Activated effector memory CD4-positive, alpha-beta T cell treated with anti-CD3 and anti-CD28 coated beads, Interleukin-2, amount 50 U/mL, for 16 hours (primary cell): ENCODE results near the gene VASP.

ENCODE experiments used
- DNase-seq: peaks from one replicate; pipeline ENCODE4 v3.0.0-alpha.2; 2020

The VASP gene

DNA sequence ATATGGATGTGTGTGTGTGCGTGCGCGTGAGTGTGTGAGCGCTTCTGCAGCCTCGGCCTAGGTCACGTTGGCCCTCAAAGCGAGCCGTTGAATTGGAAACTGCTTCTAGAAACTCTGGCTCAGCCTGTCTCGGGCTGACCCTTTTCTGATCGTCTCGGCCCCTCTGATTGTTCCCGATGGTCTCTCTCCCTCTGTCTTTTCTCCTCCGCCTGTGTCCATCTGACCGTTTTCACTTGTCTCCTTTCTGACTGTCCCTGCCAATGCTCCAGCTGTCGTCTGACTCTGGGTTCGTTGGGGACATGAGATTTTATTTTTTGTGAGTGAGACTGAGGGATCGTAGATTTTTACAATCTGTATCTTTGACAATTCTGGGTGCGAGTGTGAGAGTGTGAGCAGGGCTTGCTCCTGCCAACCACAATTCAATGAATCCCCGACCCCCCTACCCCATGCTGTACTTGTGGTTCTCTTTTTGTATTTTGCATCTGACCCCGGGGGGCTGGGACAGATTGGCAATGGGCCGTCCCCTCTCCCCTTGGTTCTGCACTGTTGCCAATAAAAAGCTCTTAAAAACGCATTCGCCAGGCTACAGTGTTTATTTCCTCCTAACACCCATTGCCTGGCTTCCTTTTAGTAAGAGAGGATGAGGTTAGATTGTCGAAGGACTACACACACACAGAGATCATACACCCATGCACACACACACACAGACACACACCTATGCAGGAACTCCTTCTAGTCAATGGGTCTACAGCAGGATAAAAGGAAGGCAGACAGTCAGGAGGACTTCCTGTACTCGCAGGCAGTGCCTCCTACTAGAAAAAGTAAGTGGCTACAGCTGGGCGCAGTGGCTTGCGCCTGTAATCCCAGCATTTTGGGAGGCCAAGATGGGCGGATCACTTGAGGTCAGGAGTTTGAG is 32.4 kb upstream of the VASP start:
- DNase-seq = peak; percentile 81

GRCh38 chr19:45475537-45476291 is 31.6 kb upstream of the VASP start:
- no peak for DNase-seq

DNA sequence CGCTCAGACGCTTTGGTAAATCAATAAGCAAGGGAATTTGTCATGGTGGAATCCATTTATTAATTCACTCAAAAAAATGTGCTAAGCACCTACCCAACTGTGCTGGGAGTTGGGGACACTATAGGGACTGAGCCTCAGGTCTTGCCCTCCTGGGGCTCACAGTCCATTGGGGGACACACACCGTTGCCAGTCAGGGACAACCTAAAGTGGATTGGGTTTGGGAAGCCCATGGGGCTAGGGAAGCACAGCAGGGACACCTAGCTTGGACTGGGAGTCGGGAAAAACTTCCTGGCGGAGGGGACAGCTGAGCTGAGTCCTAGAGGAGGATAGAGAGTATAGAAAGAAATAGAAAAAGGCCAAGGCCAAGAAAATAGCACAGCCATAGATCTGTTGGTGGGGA is 31.0 kb upstream of the VASP start:
- no peak for DNase-seq

- no peak for DNase-seq
Observed at GRCh38 chr19:45477186-45477585, 30.1 kb upstream of the VASP start.

GRCh38 chr19:45477713-45478453 is 29.4 kb upstream of the VASP start:
- peak; percentile 80 for DNase-seq

DNA sequence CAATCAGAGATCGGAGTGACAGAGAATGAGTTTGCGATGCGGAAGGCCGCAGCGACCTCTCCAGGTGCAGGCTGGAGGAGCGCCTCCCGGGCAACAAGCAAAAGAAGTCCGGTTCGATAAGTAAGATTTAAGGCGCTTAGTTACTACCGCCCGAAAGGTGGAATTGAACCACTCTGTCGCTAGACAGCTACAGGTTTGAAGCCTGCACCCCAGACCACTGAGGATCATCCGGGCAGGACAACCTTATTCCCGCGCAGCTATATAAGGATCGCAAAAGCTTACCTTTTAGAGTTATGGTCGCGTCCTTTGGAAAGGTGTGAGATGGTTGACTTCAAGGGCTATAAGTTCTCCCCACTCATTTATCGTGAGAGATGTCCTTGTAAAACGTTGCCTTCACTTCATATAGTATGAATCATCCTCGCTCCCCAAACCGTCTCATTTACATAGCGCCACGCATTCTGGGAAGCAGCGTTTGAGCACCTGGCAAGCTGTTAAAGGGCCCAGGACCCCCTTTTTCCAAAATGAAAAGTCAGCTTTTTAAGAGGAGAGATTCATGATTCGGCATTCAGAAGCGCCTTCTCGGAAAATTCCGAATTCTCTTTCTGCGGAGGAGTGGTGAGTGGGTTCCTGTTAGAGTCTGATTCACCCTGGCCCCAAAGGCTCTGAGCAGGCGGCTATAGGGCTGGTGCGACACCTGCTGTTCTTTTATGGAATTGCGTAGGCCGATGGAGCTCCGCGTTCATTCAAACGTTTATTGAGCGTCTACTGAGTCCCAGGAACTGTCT is 28.6 kb upstream of the VASP start:
- peak; percentile 96 for DNase-seq

- DNase-seq = no peak
Observed at GRCh38 chr19:45483033-45483432, 24.2 kb upstream of the VASP start.

DNA sequence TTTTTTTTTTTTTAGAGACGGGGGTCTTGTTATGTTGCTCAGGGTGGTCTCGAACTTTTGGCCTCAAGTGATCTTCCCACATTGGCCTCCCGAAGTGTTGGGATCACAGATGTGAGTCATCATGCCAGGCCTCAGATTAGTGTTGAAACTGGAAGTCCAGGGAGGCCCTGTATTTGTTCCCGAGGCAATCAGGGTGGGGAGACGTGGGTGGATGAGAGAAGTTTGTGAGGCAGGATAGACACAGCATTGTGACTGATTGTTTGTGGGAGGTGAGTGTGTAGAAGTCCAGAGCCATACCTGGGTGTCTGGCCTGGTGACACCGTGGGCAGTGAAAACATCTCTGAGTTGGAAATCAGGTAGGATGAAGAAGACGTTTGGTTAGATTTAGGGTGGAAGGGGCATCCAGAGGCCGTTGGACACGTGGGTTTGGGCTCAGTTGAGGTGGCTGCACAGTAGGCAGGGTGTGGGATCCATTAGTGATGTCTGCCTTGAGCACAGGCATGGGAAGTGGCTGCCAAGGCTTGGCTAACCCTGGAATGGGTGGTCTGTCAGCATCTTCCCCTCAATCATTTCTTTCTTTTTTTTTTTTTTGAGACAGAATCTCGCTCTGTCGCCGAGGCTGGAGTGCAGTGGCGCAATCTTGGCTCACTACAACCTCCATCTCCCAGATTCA is 22.9 kb upstream of the VASP start:
- DNase-seq = no peak

GRCh38 chr19:45485305-45486077 is 21.8 kb upstream of the VASP start:
- peak; percentile 99 for DNase-seq

DNA sequence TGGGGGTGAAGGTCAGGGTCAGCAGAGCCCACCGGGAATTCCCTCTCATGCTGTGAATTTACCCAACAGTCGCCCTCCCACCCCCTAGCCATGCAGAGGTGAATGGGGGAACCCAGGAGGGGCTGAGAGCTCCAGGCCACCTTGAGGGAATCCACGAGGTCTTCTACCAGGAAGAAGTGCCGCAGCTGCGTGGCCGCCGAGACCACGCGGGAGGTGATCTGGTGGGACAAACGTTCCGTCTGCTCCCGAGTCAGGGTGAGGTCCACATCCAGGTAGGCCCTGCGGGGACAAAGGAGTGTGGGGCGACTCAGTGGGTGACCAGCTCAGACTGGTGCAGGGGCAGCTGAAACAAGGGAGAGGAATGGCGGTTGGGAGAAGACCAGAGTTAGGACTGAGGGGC is 18.6 kb upstream of the VASP start:
- no peak for DNase-seq

DNA sequence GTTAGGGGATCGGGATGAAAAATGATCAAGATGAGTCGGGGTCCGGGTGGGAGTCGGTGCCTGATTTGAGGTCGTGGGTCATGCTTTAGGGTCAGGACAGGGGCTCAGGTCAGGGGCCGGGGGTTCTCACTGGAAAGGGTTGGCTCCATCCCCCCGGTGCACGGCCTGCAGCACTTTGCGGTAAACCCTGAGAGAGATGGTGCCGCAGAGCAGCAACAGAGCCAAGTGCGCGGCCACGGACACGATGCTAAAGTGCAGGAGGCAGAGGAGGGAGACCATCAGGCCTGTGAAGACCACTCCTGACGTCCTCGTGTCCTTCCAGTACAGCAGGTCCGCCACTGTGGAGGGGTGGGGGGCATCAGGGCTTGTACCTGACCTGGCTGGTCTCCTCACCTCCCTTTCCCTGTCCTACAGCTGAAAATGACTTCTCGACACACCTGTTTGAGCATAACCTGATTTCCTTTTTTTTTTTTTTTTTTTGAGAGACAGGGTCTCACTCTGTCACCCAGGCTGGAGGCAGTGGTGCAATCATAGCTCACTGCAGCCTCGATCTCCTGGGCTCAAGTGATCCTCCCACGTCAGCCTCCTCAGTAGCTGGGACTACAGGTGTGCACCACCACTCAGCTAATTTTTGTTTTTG is 17.9 kb upstream of the VASP start:
- no peak for DNase-seq

- no peak for DNase-seq
Observed at GRCh38 chr19:45492137-45492626, 15.1 kb upstream of the VASP start.

- no peak for DNase-seq
Observed at GRCh38 chr19:45492627-45493470, 14.4 kb upstream of the VASP start.

GRCh38 chr19:45494261-45494916 is 12.9 kb upstream of the VASP start:
- no peak for DNase-seq

DNA sequence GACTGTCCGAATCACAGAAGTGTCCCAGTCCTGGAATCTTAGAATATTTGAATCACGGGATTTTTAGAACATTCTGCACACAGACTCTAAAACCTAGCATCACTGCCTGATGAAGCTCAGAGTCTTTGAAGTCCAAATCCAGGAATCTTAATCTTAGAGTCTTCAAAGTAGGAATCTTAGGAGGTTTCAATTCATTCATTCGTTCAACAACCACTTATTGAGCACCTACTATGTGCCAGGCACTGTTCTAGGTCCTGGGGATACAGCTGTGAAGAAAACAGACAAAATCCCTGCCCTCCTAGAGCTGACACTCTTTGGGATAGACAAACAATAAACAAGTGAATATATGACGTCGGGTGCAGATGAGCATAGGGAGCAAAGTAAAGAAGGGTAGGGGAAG is 12.1 kb upstream of the VASP start:
- no peak for DNase-seq

DNA sequence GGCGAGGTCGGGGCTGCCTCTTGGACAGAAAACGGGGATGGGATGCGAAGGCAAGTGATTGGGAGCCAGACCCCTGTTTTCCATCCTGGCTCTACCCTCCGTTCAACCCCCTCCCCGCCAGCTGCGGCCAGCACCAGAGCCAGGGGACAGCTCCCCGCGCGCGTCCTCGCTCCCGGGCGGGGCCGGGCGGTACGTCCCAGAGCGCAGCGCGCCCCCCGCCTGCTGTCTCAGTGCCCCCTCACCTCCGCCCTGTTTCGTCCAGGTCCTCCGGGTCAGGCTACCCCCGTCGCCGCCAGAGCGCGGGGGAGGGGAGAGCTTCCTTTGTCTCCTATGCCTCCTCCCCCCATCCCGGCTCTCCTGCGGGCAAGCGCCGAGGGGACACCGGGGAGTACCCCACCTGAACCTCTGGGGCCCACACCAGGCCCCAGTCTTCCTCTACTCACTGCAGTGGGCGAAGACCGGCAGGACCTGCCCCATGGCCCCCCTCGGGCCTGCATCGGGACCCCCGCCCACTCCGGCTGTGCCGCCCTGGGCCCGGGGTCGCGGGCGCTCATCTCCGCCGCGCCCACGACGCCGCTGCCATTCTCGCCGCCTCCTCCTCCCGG is 10.8 kb upstream of the VASP start:
- peak; percentile 78 for DNase-seq

DNA sequence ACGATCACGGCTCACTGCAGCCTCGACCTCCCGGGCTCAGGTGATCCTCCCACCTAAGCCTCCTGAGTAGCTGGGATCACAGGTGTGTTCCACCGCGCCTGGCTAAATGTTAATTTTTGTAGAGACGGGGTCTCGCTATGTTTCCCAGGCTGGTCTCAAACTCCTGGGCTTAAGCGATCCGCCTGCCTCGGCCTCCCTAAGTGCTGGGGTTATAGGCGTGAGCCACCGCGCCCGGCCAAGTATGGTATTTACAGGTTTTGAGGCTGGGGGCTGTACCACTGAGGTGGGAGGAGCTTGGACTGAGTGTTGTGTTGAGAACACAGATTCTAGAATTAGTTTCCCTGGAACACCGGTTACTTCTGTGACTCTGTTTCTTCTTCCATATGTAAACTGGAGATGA is 9.5 kb upstream of the VASP start:
- DNase-seq = no peak

DNA sequence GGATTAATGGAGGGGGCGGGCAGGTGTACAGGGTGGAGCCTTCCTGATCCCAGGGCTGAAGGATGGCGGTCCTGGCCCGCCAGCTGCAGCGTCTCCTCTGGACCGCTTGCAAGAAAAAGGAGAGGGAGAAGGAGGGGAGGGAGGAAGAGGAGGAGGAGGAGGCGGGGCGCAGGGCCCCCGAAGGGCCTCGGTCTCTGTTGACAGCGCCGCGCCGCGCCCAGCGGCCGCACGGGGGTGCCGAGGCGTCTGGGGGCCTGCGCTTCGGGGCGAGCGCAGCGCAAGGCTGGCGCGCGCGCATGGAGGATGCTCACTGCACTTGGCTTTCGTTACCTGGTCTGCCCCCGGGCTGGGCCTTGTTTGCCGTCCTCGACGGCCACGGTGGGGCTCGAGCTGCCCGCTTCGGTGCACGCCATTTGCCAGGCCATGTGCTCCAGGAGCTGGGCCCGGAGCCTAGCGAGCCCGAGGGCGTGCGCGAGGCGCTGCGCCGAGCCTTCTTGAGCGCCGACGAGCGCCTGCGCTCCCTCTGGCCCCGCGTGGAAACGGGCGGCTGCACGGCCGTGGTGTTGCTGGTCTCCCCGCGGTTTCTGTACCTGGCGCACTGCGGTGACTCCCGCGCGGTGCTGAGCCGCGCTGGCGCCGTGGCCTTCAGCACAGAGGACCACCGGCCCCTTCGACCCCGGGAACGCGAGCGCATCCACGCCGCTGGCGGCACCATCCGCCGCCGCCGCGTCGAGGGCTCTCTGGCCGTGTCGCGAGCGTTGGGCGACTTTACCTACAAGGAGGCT is 8.7 kb upstream of the VASP start, which contains the start of gene PPM1N:
Gene PPM1N (plus strand): TSS at position 33 of the 785 bp plus-strand sequence. CDS start 30 bp downstream, at position 63.
- peak; percentile 88 for DNase-seq
